HL-60/S4 treated with phorbol 12-myristate 13-acetate at 8.2 ng/mL for 4 days and 3 days (cell line): Measurements from ENCODE around the gene ACP6.

ENCODE experiments used
- in situ Hi-C: fragments of 300-500 bp; cut with MboI; formaldehyde crosslinking; loops from 2 replicates; pipeline ENCODE4 v1.15.0; 2022; ENCODE audit warnings: low sequenced_read_pairs

ACP6 gene

GRCh38 chr1:147652306-147652705 is 18.0 kb downstream of the ACP6 start:
- in situ Hi-C loops: no loop called here

GRCh38 chr1:147651466-147651865 is 18.9 kb downstream of the ACP6 start:
- in situ Hi-C loops: no loop called here

GRCh38 chr1:147648933-147649332 is 21.4 kb downstream of the ACP6 start:
- in situ Hi-C loops: no loop called here

GRCh38 chr1:147647796-147648633 is 22.3 kb downstream of the ACP6 start:
- in situ Hi-C loops: no loop called here

GRCh38 chr1:147643974-147644373 is 26.4 kb downstream of the ACP6 start:
- in situ Hi-C loops: no loop called here

- in situ Hi-C loops: no loop called here
These were observed 28.4 kb downstream of the ACP6 start for GRCh38 chr1:147641695-147642592.

GRCh38 chr1:147641291-147641690 is 29.0 kb downstream of the ACP6 start:
- in situ Hi-C loops: no loop called here

- in situ Hi-C loops: no loop called here
These were observed 29.7 kb downstream of the ACP6 start for GRCh38 chr1:147640553-147641165.

- in situ Hi-C loops: no loop called here
These were observed 34.0 kb downstream of the ACP6 start for GRCh38 chr1:147636314-147636713.

- in situ Hi-C loops: no loop called here
These were observed 35.0 kb downstream of the ACP6 start for GRCh38 chr1:147635342-147635741.

GRCh38 chr1:147634645-147635044 is 35.7 kb downstream of the ACP6 start:
- in situ Hi-C loops: no loop called here

- in situ Hi-C loops: no loop called here
These were observed 36.6 kb downstream of the ACP6 start for GRCh38 chr1:147633759-147634158.

GRCh38 chr1:147631839-147632238 is 38.5 kb downstream of the ACP6 start:
- in situ Hi-C loops: no loop called here

GRCh38 chr1:147630447-147630846 is 39.9 kb downstream of the ACP6 start:
- in situ Hi-C loops: no loop called here

GRCh38 chr1:147630022-147630421 is 40.3 kb downstream of the ACP6 start:
- in situ Hi-C loops: no loop called here

- in situ Hi-C loops: no loop called here
These were observed 41.9 kb downstream of the ACP6 start for GRCh38 chr1:147628441-147628840.

- in situ Hi-C loops: no loop called here
These were observed 42.8 kb downstream of the ACP6 start for GRCh38 chr1:147627435-147628110.

- in situ Hi-C loops: no loop called here
These were observed 43.6 kb downstream of the ACP6 start for GRCh38 chr1:147626739-147627138.

- in situ Hi-C loops: no loop called here
These were observed 44.0 kb downstream of the ACP6 start for GRCh38 chr1:147626291-147626690.

GRCh38 chr1:147625362-147625995 is 44.8 kb downstream of the ACP6 start:
- in situ Hi-C loops: no loop called here
